Activated B cell treated with CpG ODN at 0.5 μM for 24 hours (primary cell): ENCODE results near the gene DSCAML1. TPM values are rescaled to one million over a fixed set of nuclear protein-coding genes. Genes with fewer than 3 reads are reported as not detected.
"Not testable (repeated sequence)": the region's sequence is repeated elsewhere in the genome, so short reads cannot be mapped to it uniquely, and the experiment has no call there.

Experiments
- ATAC-seq: fragments of 200-7000 bp; cut with Tn5 transposase; one replicate; pipeline ENCODE4 v1.10.0; 2021; ENCODE audit warnings: low read depth, mild to moderate bottlenecking, moderate library complexity
- CTCF ChIA-PET: fragments of 350-600 bp; sonication (Branson Sonifier 250); formaldehyde crosslinking; loops from one replicate; lab custom pipeline; 2021; ENCODE audit warnings: antibody characterized with exemption; lab: Charles Lee
- POLR2A ChIA-PET: fragments of 350-600 bp; sonication (Branson Sonifier 250); formaldehyde crosslinking; loops from one replicate; lab custom pipeline; 2021; ENCODE audit warnings: antibody characterized with exemption; lab: Charles Lee
- DNase-seq: peaks from one replicate; pipeline ENCODE4 v3.0.0; 2022
- H3K27ac Mint-ChIP-seq: one replicate; pipeline ENCODE4 v1.8.0; 2020; ENCODE audit warnings: mixed read lengths
- H3K27me3 Mint-ChIP-seq: one replicate; pipeline ENCODE4 v1.8.0; 2021; ENCODE audit warnings: mixed read lengths
- H3K36me3 Mint-ChIP-seq: one replicate; pipeline ENCODE4 v1.8.0; 2021; ENCODE audit warnings: low read depth, mixed read lengths
- H3K4me1 Mint-ChIP-seq: one replicate; pipeline ENCODE4 v1.8.0; 2021; ENCODE audit warnings: mixed read lengths
- H3K4me3 Mint-ChIP-seq: one replicate; pipeline ENCODE4 v1.8.0; 2020; ENCODE audit warnings: mild to moderate bottlenecking, mixed read lengths
- H3K9me3 Mint-ChIP-seq: one replicate; pipeline ENCODE4 v1.8.0; 2020; ENCODE audit warnings: mixed read lengths
- intact Hi-C: fragments of 100-400 bp; cut with micrococcal nuclease; formaldehyde crosslinking; loops from one replicate; pipeline ENCODE4 v1.15.1; 2024
- total RNA-seq: library from RNA; stranded (reverse); gene quantifications from 2 replicates; pipeline ENCODE4 v1.2.3, GENCODE V29; 2022
- TF ChIP-seq, protein P1 (sequence below): fragments of 200-600 bp; IDR thresholded peaks from one replicate; pipeline ENCODE4 v1.8.0; 2022; ENCODE audit warnings: antibody characterized with exemption, mild to moderate bottlenecking

The DSCAML1 gene
- total RNA-seq, 1 donor from 2014 or later = 3.6 TPM

DNA sequence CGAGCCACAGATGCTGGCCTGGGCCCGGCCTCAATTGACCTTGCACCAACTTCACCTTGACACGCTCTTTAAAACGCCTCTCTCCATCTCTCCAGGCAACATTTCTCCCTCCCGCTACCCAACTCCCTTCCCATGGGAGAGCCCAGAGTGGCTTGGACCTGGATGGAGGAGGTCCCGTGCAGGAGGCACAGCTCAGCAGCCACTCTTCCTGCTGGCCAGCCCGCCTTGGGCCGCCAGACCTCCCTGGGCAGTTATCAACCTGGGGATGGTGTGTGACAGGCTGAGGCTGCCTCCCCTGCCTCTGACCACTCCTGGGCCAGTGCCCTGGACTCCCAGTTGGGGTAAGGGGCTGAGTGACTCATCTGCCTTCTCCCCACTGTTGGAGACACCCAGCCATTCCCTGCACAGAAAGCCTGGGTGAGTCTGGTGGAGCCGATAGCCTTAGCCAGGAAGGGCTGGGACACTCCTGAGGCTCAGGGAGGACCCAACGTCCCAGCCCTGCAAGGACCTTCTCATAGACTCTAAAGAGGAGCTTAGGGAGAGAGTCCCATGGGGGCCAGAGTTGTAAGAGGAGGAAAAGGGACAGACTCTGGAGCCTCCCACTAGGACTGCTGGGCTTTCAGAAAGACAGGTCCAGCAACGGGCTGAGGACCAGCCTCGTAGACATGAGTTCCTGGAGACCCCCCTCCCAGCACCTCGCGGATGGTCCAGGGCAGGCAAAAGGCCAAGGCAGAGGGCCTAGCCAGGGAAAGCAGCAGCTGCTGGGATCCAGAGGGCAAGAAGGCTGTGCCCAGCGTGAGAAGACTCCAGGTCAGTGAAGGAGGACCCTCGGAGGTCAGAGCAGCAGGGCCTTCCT is 337.7 kb downstream of the DSCAML1 start:
- no peaks in the 10 kb centered on the region for H3K36me3 Mint-ChIP-seq
- no peak overlapping the region for H3K4me3 Mint-ChIP-seq
- no peak overlapping the region for H3K27ac Mint-ChIP-seq
- intact Hi-C loops = no loop called here
- H3K4me1 Mint-ChIP-seq = peaks cover 4% of the 10 kb centered on the region
- DNase-seq (no peak), ATAC-seq (no peak)
- peaks cover 2% of the 10 kb centered on the region for H3K9me3 Mint-ChIP-seq
- ChIA-PET CTCF (no interaction called here), POLR2A (no interaction called here)
- H3K27me3 Mint-ChIP-seq = no peaks in the 10 kb centered on the region
- TF ChIP-seq, protein P1, sequence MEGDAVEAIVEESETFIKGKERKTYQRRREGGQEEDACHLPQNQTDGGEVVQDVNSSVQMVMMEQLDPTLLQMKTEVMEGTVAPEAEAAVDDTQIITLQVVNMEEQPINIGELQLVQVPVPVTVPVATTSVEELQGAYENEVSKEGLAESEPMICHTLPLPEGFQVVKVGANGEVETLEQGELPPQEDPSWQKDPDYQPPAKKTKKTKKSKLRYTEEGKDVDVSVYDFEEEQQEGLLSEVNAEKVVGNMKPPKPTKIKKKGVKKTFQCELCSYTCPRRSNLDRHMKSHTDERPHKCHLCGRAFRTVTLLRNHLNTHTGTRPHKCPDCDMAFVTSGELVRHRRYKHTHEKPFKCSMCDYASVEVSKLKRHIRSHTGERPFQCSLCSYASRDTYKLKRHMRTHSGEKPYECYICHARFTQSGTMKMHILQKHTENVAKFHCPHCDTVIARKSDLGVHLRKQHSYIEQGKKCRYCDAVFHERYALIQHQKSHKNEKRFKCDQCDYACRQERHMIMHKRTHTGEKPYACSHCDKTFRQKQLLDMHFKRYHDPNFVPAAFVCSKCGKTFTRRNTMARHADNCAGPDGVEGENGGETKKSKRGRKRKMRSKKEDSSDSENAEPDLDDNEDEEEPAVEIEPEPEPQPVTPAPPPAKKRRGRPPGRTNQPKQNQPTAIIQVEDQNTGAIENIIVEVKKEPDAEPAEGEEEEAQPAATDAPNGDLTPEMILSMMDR = no peak

DNA sequence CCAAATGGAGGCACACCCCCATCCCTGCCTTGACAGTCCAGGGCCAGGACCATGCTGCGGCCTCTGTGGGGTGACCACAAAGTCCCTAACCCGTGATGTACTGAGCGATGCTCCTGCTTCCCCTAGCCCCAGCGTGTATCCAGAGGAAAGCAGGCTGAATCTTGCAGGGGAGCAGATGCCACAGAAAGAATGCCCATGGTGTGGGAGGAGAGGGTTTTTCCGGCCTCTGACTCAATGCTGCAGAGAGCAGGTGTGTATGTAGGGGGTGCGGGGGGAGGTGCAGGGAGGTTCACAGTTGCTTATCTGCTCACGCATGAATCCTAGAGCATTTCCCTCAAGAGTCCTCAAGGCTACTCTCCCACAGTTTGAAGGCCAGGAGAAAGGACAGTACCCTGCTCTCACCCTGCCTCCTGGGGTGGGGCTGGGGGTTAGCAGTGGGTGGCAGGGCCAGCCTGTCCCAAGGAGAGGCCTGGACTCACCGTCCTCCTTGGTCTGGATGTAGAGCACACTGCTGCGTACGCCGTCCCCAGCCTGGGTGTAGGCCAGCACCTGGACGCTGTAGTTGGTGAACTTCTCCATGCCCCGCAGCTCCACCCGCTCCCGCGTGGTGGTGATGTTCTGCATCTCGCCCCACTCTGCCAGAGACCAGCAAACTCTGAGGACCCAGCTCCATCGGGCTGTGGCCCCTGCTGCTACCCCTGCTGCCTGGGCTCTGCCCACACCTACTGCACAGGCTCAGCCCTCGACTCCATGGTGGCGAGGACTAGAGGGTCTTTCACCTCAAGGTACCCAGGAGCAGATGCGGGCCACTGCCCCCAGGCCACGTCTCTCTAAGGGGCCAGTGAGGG is 338.5 kb downstream of the DSCAML1 start:
- POLR2A ChIA-PET = no interaction called here
- DNase-seq = no peak
- Mint-ChIP-seq H3K36me3 (no peaks in the 10 kb centered on the region), H3K4me1 (peaks cover 4% of the 10 kb centered on the region), H3K27me3 (no peaks in the 10 kb centered on the region), H3K4me3 (no peak overlapping the region), H3K9me3 (peaks cover 7% of the 10 kb centered on the region), H3K27ac (no peak overlapping the region)
- peak; percentile 50 for ATAC-seq
- TF ChIP-seq, protein P1 = no peak
- CTCF ChIA-PET = no interaction called here
- intact Hi-C loops = no loop called here

DNA sequence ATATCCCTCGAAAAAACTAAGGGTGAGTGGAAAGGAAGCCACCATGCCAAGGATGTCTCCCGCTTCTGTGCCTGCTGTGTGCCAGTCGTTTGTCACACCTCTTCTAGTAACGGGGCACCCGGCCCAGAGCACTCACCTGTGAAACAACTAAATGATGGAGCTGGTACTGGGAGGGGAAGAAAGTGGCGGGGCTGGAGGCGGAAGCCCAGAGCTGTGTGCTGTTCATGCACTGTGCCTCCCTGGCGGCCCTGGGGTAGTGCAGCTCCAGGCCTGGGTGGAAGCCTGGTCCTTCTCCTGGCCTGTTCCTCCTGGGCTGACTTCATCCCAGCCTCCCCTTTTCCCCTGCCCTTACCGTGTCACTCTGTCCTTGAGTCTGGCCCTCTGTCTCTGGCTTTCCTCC is 339.2 kb downstream of the DSCAML1 start:
- intact Hi-C loops = no loop called here
- Mint-ChIP-seq H3K4me1 (peaks cover 4% of the 10 kb centered on the region), H3K4me3 (no peak overlapping the region), H3K27ac (no peak overlapping the region), H3K9me3 (peaks cover 10% of the 10 kb centered on the region), H3K36me3 (no peaks in the 10 kb centered on the region), H3K27me3 (no peaks in the 10 kb centered on the region)
- TF ChIP-seq, protein P1 = no peak
- CTCF ChIA-PET = no interaction called here
- ATAC-seq (peak; percentile 40), DNase-seq (no peak)
- POLR2A ChIA-PET = no interaction called here

DNA sequence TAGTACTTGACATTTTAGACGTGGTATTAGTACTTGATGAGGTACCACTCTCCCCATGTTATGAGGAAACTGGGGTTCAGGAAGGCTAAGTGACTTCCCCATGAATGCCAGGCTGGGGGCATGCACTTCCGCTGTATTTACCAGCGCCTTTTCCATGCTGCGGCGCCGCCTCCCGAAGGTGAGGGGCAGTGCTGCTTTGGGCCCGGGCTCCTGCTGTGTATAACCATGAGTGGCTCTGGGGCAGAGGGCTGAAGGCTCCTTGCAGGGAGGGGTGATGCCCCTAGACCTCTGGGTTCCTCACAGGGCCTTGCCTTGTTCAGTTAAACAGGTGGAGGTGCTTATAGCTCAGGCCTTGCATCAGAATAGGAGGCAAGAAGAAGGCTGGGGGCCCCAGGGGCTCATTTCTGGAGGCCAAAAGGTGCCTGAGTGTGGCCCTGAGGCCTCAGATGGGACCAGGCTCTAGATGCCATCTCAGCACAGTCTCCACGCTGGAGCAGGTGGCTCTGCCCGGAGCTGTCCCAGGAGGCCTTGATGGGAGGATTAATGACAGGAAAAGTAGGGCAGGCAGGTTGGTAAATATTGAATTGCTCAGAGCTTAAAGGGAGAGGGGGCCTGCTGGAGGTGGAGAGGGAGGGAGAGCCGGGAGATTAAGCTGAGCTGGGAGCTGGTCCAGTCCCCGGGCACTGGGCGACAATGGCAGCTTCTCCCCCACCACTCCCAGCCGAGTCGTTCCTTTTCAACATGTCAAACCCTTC is 339.8 kb downstream of the DSCAML1 start:
- ChIA-PET POLR2A (interaction anchor here (0.7 kb wide), 1 partner anchor 754 kb away, joined by 5 read pairs; no protein-coding TSS in a partner anchor), CTCF (no interaction called here)
- Mint-ChIP-seq H3K4me1 (peaks cover 4% of the 10 kb centered on the region), H3K4me3 (no peak overlapping the region), H3K27ac (no peak overlapping the region), H3K9me3 (peaks cover 13% of the 10 kb centered on the region), H3K36me3 (no peaks in the 10 kb centered on the region), H3K27me3 (no peaks in the 10 kb centered on the region)
- TF ChIP-seq, protein P1 = no peak
- intact Hi-C loops = no loop called here
- no peak for DNase-seq
- ATAC-seq = no peak

DNA sequence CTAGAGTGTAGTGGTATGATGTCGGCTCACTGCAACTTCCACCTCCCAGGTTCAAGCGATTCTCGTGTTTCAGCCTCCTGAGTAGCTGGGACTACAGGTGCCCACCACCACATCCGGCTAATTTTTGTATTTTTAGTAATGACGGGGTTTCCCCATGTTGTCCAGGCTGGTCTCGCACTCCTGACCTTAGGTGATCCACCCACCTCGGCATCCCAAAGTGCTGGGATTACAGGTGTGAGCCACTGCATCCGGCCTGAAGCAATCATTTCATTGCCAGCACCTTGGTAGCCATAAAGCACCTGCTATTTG is 340.3 kb downstream of the DSCAML1 start:
- intact Hi-C loops, H3K4me3 Mint-ChIP-seq, H3K27me3 Mint-ChIP-seq, H3K4me1 Mint-ChIP-seq, ATAC-seq, CTCF ChIA-PET, DNase-seq, H3K27ac Mint-ChIP-seq, H3K36me3 Mint-ChIP-seq: not testable (repeated sequence)
- peaks cover 13% of the 10 kb centered on the region for H3K9me3 Mint-ChIP-seq
- POLR2A ChIA-PET = interaction anchor here (0.7 kb wide), 1 partner anchor 755 kb away, joined by 5 read pairs; no protein-coding TSS in a partner anchor
